Activated B cell treated with CpG ODN at 0.5 μM for 24 hours (primary cell): Measurements from ENCODE around the gene TGM3. TPM values are rescaled to one million over a fixed set of nuclear protein-coding genes. Genes with fewer than 3 reads are reported as not detected.

Experiments used
- ATAC-seq: fragments of 200-7000 bp; cut with Tn5 transposase; one replicate; pipeline ENCODE4 v1.10.0; 2021; ENCODE audit warnings: low read depth, mild to moderate bottlenecking, moderate library complexity
- CTCF ChIA-PET: fragments of 350-600 bp; sonication (Branson Sonifier 250); formaldehyde crosslinking; loops from one replicate; lab custom pipeline; 2021; ENCODE audit warnings: antibody characterized with exemption; lab: Charles Lee
- POLR2A ChIA-PET: fragments of 350-600 bp; sonication (Branson Sonifier 250); formaldehyde crosslinking; loops from one replicate; lab custom pipeline; 2021; ENCODE audit warnings: antibody characterized with exemption; lab: Charles Lee
- DNase-seq: peaks from one replicate; pipeline ENCODE4 v3.0.0; 2022
- H3K27ac Mint-ChIP-seq: one replicate; pipeline ENCODE4 v1.8.0; 2020; ENCODE audit warnings: mixed read lengths
- H3K27me3 Mint-ChIP-seq: one replicate; pipeline ENCODE4 v1.8.0; 2021; ENCODE audit warnings: mixed read lengths
- H3K36me3 Mint-ChIP-seq: one replicate; pipeline ENCODE4 v1.8.0; 2021; ENCODE audit warnings: low read depth, mixed read lengths
- H3K4me1 Mint-ChIP-seq: one replicate; pipeline ENCODE4 v1.8.0; 2021; ENCODE audit warnings: mixed read lengths
- H3K4me3 Mint-ChIP-seq: one replicate; pipeline ENCODE4 v1.8.0; 2020; ENCODE audit warnings: mild to moderate bottlenecking, mixed read lengths
- H3K9me3 Mint-ChIP-seq: one replicate; pipeline ENCODE4 v1.8.0; 2020; ENCODE audit warnings: mixed read lengths
- intact Hi-C: fragments of 100-400 bp; cut with micrococcal nuclease; formaldehyde crosslinking; loops from one replicate; pipeline ENCODE4 v1.15.1; 2024
- total RNA-seq: library from RNA; stranded (reverse); gene quantifications from 2 replicates; pipeline ENCODE4 v1.2.3, GENCODE V29; 2022
- TF ChIP-seq, protein P1 (sequence below): fragments of 200-600 bp; IDR thresholded peaks from one replicate; pipeline ENCODE4 v1.8.0; 2022; ENCODE audit warnings: antibody characterized with exemption, mild to moderate bottlenecking

TGM3 gene
- total RNA-seq, 1 donor from 2014 or later, result not detected

DNA sequence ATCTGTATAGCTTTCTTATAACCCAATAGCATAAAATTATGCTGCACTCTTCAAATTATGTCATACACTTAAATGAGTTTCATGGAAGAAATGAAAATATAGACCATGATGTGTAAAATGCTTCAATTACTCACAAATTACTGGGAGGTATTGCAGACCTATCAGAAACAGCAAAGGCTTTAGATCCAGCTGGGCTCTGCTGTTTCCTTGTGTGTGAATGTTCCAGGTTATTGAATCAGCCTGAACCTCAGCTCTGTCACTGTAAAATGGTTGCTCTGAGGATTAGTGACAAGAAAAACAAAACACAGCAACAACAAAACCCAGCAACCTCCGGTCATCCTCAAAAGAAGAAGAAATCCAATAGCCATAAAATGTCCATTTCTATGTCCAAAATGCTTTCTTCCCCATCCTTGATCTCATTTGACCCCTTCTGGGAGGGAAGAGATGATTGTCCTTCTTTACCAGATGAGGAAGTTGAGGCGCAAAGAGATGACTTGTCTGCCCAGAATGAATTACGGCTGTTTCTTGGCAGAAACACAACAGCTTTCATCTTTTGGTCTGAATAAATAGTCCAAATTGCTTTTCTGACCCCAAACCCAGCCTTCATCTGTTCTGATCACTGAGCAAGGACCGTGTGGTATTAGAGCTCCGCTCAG, 42.7 kb downstream of the TGM3 start:
- H3K36me3 Mint-ChIP-seq, result no peaks in the 10 kb centered on the region
- CTCF ChIA-PET, result interaction anchor here (0.9 kb wide), 1 partner anchor 131 kb away, joined by 3 read pairs; no protein-coding TSS in a partner anchor
- H3K27ac Mint-ChIP-seq, result no peak overlapping the region
- ATAC-seq (no peak), DNase-seq (no peak)
- no peak overlapping the region for H3K4me3 Mint-ChIP-seq
- POLR2A ChIA-PET, result no interaction called here
- no peaks in the 10 kb centered on the region for H3K9me3 Mint-ChIP-seq
- intact Hi-C loops, result no loop called here
- H3K4me1 Mint-ChIP-seq, result no peaks in the 10 kb centered on the region
- H3K27me3 Mint-ChIP-seq, result peaks cover 24% of the 10 kb centered on the region
- TF ChIP-seq, protein P1, sequence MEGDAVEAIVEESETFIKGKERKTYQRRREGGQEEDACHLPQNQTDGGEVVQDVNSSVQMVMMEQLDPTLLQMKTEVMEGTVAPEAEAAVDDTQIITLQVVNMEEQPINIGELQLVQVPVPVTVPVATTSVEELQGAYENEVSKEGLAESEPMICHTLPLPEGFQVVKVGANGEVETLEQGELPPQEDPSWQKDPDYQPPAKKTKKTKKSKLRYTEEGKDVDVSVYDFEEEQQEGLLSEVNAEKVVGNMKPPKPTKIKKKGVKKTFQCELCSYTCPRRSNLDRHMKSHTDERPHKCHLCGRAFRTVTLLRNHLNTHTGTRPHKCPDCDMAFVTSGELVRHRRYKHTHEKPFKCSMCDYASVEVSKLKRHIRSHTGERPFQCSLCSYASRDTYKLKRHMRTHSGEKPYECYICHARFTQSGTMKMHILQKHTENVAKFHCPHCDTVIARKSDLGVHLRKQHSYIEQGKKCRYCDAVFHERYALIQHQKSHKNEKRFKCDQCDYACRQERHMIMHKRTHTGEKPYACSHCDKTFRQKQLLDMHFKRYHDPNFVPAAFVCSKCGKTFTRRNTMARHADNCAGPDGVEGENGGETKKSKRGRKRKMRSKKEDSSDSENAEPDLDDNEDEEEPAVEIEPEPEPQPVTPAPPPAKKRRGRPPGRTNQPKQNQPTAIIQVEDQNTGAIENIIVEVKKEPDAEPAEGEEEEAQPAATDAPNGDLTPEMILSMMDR, result no peak

DNA sequence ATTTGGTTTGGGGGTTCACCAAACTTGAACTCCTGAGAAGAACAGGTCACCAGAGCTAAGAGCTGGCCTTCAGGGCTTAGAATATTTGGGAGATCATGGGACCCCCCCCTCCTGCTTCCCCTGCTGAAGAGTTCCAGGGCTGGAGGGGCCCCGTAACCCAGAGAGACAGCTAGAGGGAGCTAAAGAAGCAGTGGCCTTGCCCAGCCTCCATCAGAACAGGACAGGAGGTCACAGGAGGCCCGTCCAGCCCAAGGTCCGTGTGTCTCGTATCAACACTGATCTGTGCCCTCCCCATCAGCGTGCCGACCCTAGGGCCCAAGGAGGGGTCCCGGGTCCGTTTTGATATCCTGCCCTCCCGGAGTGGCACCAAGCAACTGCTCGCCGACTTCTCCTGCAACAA, 44.3 kb downstream of the TGM3 start:
- H3K4me3 Mint-ChIP-seq, result no peak overlapping the region
- CTCF ChIA-PET, result no interaction called here
- TF ChIP-seq, protein P1, result no peak
- intact Hi-C loops, result no loop called here
- H3K27me3 Mint-ChIP-seq, result peaks cover 20% of the 10 kb centered on the region
- no peak overlapping the region for H3K27ac Mint-ChIP-seq
- no peaks in the 10 kb centered on the region for H3K9me3 Mint-ChIP-seq
- ATAC-seq, result no peak
- DNase-seq, result no peak
- H3K4me1 Mint-ChIP-seq, result no peaks in the 10 kb centered on the region
- H3K36me3 Mint-ChIP-seq, result no peaks in the 10 kb centered on the region
- POLR2A ChIA-PET, result no interaction called here

DNA sequence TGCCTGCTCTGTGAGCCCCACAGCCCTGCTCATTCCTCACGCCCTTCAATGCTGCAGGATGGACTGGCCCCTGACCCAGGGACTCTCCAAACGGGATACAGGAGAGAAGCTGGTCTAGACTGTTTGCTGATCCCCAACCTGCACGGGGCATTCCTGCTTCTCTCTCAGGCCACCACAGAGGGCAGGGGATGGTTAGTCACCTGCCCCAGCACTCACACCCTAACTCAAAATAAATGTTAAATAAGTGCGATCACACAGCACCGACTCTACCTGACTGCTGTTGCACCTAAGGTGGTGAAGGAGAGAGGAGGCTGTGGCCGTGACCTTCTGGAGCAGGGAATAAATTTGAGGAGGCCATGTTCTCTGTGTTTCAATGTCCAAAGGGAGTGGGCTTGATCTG, 45.0 kb downstream of the TGM3 start:
- CTCF ChIA-PET, result no interaction called here
- intact Hi-C loops, result no loop called here
- no peak overlapping the region for H3K4me3 Mint-ChIP-seq
- H3K27me3 Mint-ChIP-seq, result peaks cover 20% of the 10 kb centered on the region
- no peak overlapping the region for H3K27ac Mint-ChIP-seq
- ATAC-seq (no peak), DNase-seq (no peak)
- POLR2A ChIA-PET, result no interaction called here
- no peaks in the 10 kb centered on the region for H3K36me3 Mint-ChIP-seq
- TF ChIP-seq, protein P1, result no peak
- H3K4me1 Mint-ChIP-seq, result no peaks in the 10 kb centered on the region
- no peaks in the 10 kb centered on the region for H3K9me3 Mint-ChIP-seq

DNA sequence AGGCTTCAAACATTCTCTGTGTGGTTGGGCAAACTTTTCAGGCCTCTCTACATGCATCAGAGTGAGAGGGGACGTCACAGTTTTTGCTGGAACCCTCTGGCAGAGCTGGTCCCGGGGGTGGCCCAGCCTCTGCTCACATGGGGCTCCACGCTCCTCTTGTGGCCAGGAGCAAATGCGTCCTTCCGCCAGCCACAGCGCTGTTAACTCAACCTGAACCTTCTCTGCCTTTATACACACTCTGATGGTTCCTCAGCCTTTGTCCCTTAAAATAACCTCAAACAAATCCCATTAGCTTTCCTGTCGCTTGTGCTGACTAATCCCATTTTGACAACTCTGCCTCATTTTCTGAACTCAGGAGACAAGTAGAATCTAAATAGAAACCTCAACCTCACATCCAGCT, 45.5 kb downstream of the TGM3 start:
- no peaks in the 10 kb centered on the region for H3K36me3 Mint-ChIP-seq
- CTCF ChIA-PET, result interaction anchor here (2.9 kb wide), 1 partner anchor 134 kb away, joined by 8 read pairs; no protein-coding TSS in a partner anchor
- H3K27me3 Mint-ChIP-seq, result peaks cover 20% of the 10 kb centered on the region
- H3K9me3 Mint-ChIP-seq, result no peaks in the 10 kb centered on the region
- no peak overlapping the region for H3K4me3 Mint-ChIP-seq
- no peak for ATAC-seq
- DNase-seq, result no peak
- intact Hi-C loops, result no loop called here
- no peak overlapping the region for H3K27ac Mint-ChIP-seq
- TF ChIP-seq, protein P1, result no peak
- no peaks in the 10 kb centered on the region for H3K4me1 Mint-ChIP-seq
- POLR2A ChIA-PET, result no interaction called here

DNA sequence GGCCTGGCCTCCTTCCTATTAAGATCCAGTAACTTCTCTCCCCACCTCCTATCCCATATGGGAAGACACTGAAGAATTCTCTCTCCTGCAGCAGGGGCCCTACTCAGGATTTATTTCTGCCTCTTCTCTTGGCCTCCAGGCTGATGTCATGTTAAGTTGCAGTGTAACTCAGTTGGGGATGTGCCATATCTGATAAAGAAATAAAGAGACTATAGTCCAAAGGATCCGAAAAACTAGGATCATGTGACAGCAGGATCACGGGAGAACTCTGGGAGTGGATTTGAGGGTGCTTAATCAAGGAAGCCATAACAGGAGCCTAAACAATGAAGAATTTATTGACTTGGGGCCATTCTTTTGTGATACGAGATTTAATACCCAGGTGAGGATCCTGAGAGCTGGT, 46.4 kb downstream of the TGM3 start:
- CTCF ChIA-PET, result interaction anchor here (2.9 kb wide), 1 partner anchor 135 kb away, joined by 8 read pairs; no protein-coding TSS in a partner anchor
- no peak overlapping the region for H3K4me3 Mint-ChIP-seq
- DNase-seq, result no peak
- H3K27ac Mint-ChIP-seq, result no peak overlapping the region
- H3K4me1 Mint-ChIP-seq, result no peaks in the 10 kb centered on the region
- H3K27me3 Mint-ChIP-seq, result peaks cover 16% of the 10 kb centered on the region
- ATAC-seq, result no peak
- TF ChIP-seq, protein P1, result no peak
- H3K9me3 Mint-ChIP-seq, result peaks cover 2% of the 10 kb centered on the region
- H3K36me3 Mint-ChIP-seq, result no peaks in the 10 kb centered on the region
- POLR2A ChIA-PET, result no interaction called here
- intact Hi-C loops, result no loop called here
